Loucy (cell line): ENCODE results near the gene ZNF83.

Experiments used
- EZH2phosphoT487 ChIP-seq: fragments of 200-600 bp; IDR thresholded peaks from 2 replicates; pipeline ENCODE4 v1.6.1; 2018; ENCODE audit warnings: antibody characterized with exemption, mild to moderate bottlenecking, moderate library complexity, borderline replicate concordance
- TF ChIP-seq, protein P1 (sequence below): fragments of 200-600 bp; sonication (generic); conservative IDR thresholded peaks from 2 replicates; pipeline ENCODE4 v1.5.1; 2014; ENCODE audit warnings: mild to moderate bottlenecking, antibody characterized with exemption, low read length

- TF ChIP-seq EZH2phosphoT487, result no peak
- TF ChIP-seq, protein P1, sequence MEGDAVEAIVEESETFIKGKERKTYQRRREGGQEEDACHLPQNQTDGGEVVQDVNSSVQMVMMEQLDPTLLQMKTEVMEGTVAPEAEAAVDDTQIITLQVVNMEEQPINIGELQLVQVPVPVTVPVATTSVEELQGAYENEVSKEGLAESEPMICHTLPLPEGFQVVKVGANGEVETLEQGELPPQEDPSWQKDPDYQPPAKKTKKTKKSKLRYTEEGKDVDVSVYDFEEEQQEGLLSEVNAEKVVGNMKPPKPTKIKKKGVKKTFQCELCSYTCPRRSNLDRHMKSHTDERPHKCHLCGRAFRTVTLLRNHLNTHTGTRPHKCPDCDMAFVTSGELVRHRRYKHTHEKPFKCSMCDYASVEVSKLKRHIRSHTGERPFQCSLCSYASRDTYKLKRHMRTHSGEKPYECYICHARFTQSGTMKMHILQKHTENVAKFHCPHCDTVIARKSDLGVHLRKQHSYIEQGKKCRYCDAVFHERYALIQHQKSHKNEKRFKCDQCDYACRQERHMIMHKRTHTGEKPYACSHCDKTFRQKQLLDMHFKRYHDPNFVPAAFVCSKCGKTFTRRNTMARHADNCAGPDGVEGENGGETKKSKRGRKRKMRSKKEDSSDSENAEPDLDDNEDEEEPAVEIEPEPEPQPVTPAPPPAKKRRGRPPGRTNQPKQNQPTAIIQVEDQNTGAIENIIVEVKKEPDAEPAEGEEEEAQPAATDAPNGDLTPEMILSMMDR, result no peak
Measured at GRCh38 chr19:52687684-52688083, 49.5 kb upstream of the ZNF83 start.
